ENCODE results near the gene SPON1.

Gene SPON1

GRCh38 chr11:13949876-13950275 is 12.6 kb upstream of the SPON1 start:
- no peaks in the 10 kb centered on the region for H3K27me3 ChIP-seq (replicated peaks; ENCODE audit: control insufficient read depth, insufficient read depth, low read length)
- DNase-seq (ENCODE audit: extremely low read depth, insufficient read length) = no peak

GRCh38 chr11:13952221-13952620 is 10.3 kb upstream of the SPON1 start:
- H3K4me3 ChIP-seq (replicated peaks; ENCODE audit: low read depth, low read length) = no peak overlapping the region
- no peaks in the 10 kb centered on the region for H3K36me3 ChIP-seq (ENCODE audit: control insufficient read depth, insufficient read depth, low read length)
- DNase-seq (ENCODE audit: extremely low read depth, insufficient read length) = no peak
- H3K27me3 ChIP-seq (replicated peaks; ENCODE audit: control insufficient read depth, insufficient read depth, low read length) = no peaks in the 10 kb centered on the region
- no peak for TF ChIP-seq CTCF (IDR thresholded peaks at IDR 0.05; ENCODE audit: insufficient read depth, low read length, poor library complexity, severe bottlenecking)

More at GRCh38 chr11:13949876-13950275, 12.6 kb upstream of the SPON1 start:
- no peak for TF ChIP-seq CTCF (IDR thresholded peaks at IDR 0.05; ENCODE audit: insufficient read depth, low read length, poor library complexity, severe bottlenecking)
- H3K36me3 ChIP-seq (ENCODE audit: control insufficient read depth, insufficient read depth, low read length) = no peaks in the 10 kb centered on the region
- no peak overlapping the region for H3K4me3 ChIP-seq (replicated peaks; ENCODE audit: low read depth, low read length)

- no peaks in the 10 kb centered on the region for H3K36me3 ChIP-seq (ENCODE audit: control insufficient read depth, insufficient read depth, low read length)
- no peak overlapping the region for H3K4me3 ChIP-seq (replicated peaks; ENCODE audit: low read depth, low read length)
- H3K27me3 ChIP-seq (replicated peaks; ENCODE audit: control insufficient read depth, insufficient read depth, low read length) = no peaks in the 10 kb centered on the region
- no peak for TF ChIP-seq CTCF (IDR thresholded peaks at IDR 0.05; ENCODE audit: insufficient read depth, low read length, poor library complexity, severe bottlenecking)
- DNase-seq (ENCODE audit: extremely low read depth, insufficient read length) = no peak
Observed at GRCh38 chr11:13952668-13953067, 9.9 kb upstream of the SPON1 start.

- TF ChIP-seq CTCF (IDR thresholded peaks at IDR 0.05; ENCODE audit: insufficient read depth, low read length, poor library complexity, severe bottlenecking) = no peak
- Histone ChIP-seq H3K4me3 (replicated peaks; ENCODE audit: low read depth, low read length) (no peak overlapping the region), H3K36me3 (ENCODE audit: control insufficient read depth, insufficient read depth, low read length) (no peaks in the 10 kb centered on the region), H3K27me3 (replicated peaks; ENCODE audit: control insufficient read depth, insufficient read depth, low read length) (no peaks in the 10 kb centered on the region)
- no peak for DNase-seq (ENCODE audit: extremely low read depth, insufficient read length)
Observed at GRCh38 chr11:13954591-13954990, 7.9 kb upstream of the SPON1 start.

- DNase-seq (ENCODE audit: extremely low read depth, insufficient read length) = peak; percentile 6
- H3K27me3 ChIP-seq (replicated peaks; ENCODE audit: control insufficient read depth, insufficient read depth, low read length) = no peaks in the 10 kb centered on the region; the same call in 1 of the 2 replicates
- H3K4me3 ChIP-seq (replicated peaks; ENCODE audit: low read depth, low read length) = no peak overlapping the region
- H3K36me3 ChIP-seq (ENCODE audit: control insufficient read depth, insufficient read depth, low read length) = no peaks in the 10 kb centered on the region
- TF ChIP-seq CTCF (IDR thresholded peaks at IDR 0.05; ENCODE audit: insufficient read depth, low read length, poor library complexity, severe bottlenecking) = peak; percentile 80
Observed at GRCh38 chr11:13955971-13956421, 6.5 kb upstream of the SPON1 start.

- no peaks in the 10 kb centered on the region; the same call in 1 of the 2 replicates for H3K27me3 ChIP-seq (replicated peaks; ENCODE audit: control insufficient read depth, insufficient read depth, low read length)
- no peak overlapping the region for H3K4me3 ChIP-seq (replicated peaks; ENCODE audit: low read depth, low read length)
- H3K36me3 ChIP-seq (ENCODE audit: control insufficient read depth, insufficient read depth, low read length) = no peaks in the 10 kb centered on the region
- no peak for DNase-seq (ENCODE audit: extremely low read depth, insufficient read length)
- TF ChIP-seq CTCF (IDR thresholded peaks at IDR 0.05; ENCODE audit: insufficient read depth, low read length, poor library complexity, severe bottlenecking) = no peak
Observed at GRCh38 chr11:13956988-13957387, 5.5 kb upstream of the SPON1 start.

Data from GM06990 (cell line).